ENCODE data around the gene CDC42BPB.
A peak's percentile ranks its signal among the peaks of the same experiment; 100 is the strongest.

The CDC42BPB gene

GRCh38 chr14:102915292-102916110 lies 141.8 kb downstream of the CDC42BPB start:
- TF ChIP-seq, protein P1, sequence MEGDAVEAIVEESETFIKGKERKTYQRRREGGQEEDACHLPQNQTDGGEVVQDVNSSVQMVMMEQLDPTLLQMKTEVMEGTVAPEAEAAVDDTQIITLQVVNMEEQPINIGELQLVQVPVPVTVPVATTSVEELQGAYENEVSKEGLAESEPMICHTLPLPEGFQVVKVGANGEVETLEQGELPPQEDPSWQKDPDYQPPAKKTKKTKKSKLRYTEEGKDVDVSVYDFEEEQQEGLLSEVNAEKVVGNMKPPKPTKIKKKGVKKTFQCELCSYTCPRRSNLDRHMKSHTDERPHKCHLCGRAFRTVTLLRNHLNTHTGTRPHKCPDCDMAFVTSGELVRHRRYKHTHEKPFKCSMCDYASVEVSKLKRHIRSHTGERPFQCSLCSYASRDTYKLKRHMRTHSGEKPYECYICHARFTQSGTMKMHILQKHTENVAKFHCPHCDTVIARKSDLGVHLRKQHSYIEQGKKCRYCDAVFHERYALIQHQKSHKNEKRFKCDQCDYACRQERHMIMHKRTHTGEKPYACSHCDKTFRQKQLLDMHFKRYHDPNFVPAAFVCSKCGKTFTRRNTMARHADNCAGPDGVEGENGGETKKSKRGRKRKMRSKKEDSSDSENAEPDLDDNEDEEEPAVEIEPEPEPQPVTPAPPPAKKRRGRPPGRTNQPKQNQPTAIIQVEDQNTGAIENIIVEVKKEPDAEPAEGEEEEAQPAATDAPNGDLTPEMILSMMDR (IDR thresholded peaks at IDR 0.05) = no peak
- Histone ChIP-seq H3K4me3 (no peak overlapping the region), H3K4me1 (no peaks in the 10 kb centered on the region), H3K27me3 (no peaks in the 10 kb centered on the region), H3K9me3 (no peaks in the 10 kb centered on the region), H3K27ac (no peak overlapping the region), H3K36me3 (peaks cover 0 to 14% (median 0%) of the 10 kb centered on the region in 3 donors)
- intact Hi-C loops (cut with DNase I; ENCODE audit: low total_unique reads) = no loop called here
- no peak for DNase-seq

DNA sequence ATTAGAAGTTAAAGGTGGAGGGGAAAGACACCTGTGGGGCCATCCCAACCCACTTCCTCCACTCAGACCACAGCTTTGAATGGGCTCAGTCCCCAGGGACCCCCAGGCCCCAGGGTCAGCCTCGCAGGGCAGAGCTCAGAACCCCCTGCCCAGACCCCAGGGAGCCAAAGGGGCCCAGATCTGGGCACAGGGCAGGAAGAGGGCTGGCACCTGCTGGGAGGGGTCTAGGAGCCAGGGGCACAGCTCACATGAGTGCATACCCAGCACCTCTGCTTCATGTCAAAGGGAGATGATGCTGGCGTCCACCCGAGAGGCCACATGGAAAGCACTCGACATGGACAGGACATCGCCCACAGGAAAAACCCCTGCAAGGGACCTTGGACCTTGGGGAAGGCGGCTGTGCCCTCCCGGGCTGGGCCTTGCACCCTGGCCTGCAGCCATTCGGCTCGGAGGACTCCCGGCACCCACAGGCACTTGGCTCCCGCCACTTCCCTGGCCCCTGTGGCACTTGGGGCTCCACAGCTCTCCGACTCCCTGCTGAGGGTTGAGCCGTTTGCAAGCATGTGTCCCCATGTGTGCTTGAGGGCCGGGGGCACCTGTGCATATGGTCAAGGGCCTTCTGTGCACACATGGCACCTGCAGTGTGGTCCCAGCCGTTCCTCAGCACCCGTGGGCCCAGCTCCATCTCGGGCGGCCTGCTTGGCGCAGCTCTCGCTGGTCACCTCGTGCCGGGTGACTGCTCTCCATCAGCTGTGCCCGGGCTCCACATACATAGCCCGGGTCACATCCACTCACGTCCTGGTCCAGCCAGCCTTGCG lies 142.7 kb downstream of the CDC42BPB start:
- TF ChIP-seq, protein P1 (IDR thresholded peaks at IDR 0.05) = no peak
- no peaks in the 10 kb centered on the region for H3K9me3 ChIP-seq
- H3K27me3 ChIP-seq = no peaks in the 10 kb centered on the region
- DNase-seq = no peak
- H3K36me3 ChIP-seq = peaks cover 0 to 14% (median 0%) of the 10 kb centered on the region in 3 donors
- intact Hi-C loops (cut with DNase I; ENCODE audit: low total_unique reads) = loop anchor here (5.0 kb wide), 1 partner anchor 217 kb away; no protein-coding TSS in a partner anchor
- no peak overlapping the region for H3K4me3 ChIP-seq
- no peak overlapping the region for H3K27ac ChIP-seq
- H3K4me1 ChIP-seq = no peaks in the 10 kb centered on the region

- peaks cover 0 to 14% (median 0%) of the 10 kb centered on the region in 3 donors for H3K36me3 ChIP-seq
- intact Hi-C loops (cut with DNase I; ENCODE audit: low total_unique reads) = loop anchor here (5.0 kb wide), 1 partner anchor 216 kb away; no protein-coding TSS in a partner anchor
Measured at GRCh38 chr14:102913341-102914211, 143.8 kb downstream of the CDC42BPB start.

DNA sequence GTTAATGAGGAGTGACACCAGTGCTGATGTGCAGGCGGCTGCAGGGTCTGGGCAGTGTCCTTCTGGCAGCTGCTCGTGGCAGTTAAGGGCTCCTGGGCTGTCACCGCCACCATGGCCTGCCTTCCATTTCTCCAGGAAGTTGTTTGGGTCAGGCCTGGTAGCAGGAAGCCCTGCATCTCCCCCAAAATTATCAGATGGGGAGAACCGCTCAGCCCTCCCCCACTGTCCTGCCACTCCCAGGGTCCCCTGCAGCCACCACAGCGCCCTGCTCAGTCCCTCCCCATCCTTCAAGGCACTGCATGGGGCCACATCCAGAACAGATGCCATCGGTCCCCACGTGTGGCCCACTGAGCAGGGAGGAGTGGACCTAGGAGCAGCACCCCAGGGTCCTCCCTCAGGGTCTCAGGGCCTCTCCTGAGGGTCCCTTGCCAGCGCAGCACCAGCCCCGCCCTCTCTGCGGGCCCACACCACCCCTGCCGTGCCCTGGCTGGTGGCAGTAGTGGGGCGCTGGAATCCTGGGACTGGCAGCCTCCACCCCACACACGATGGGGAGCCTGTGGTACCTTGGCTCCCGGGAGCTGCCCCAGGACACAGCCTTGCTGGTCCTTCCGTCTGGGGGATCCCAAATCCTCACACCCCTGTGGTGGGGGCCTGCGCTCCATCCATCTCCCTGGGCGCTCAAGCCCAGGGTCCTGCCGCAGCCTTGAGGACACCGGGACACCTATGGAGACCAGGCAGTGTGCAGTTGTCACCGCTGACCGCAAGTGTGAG lies 145.2 kb downstream of the CDC42BPB start:
- H3K27me3 ChIP-seq = no peaks in the 10 kb centered on the region
- no peaks in the 10 kb centered on the region for H3K9me3 ChIP-seq
- no peak overlapping the region for H3K27ac ChIP-seq
- no peaks in the 10 kb centered on the region for H3K4me1 ChIP-seq
- intact Hi-C loops (cut with DNase I; ENCODE audit: low total_unique reads) = loop anchor here (5.0 kb wide), 1 partner anchor 215 kb away; no protein-coding TSS in a partner anchor
- DNase-seq = peak in 1 of 2 donors; percentile 60
- no peak overlapping the region for H3K4me3 ChIP-seq
- peaks cover 0 to 21% (median 2%) of the 10 kb centered on the region in 3 donors for H3K36me3 ChIP-seq
- TF ChIP-seq, protein P1 (IDR thresholded peaks at IDR 0.05) = no peak

More at GRCh38 chr14:102913341-102914211, 143.8 kb downstream of the CDC42BPB start:
- Histone ChIP-seq H3K4me3 (no peak overlapping the region), H3K4me1 (no peaks in the 10 kb centered on the region), H3K27ac (no peak overlapping the region), H3K27me3 (no peaks in the 10 kb centered on the region), H3K9me3 (no peaks in the 10 kb centered on the region)
- DNase-seq = peak in 1 of 2 donors; percentile 65
- TF ChIP-seq, protein P1 (IDR thresholded peaks at IDR 0.05) = no peak
